Measurements from ENCODE around the gene EIF4EBP3. TPM values are rescaled to one million over a fixed set of nuclear protein-coding genes. Genes with fewer than 3 reads are reported as not detected.

Gene EIF4EBP3
- polyA plus RNA-seq, 6 donors from 2014 or later, result 44.5 to 90.3 (median 63.1) TPM

- Mint-ChIP-seq H3K4me3 (peak overlapping the region in 7 of 8 donors; percentile 61 to 97 (median 92)), H3K4me1 (peaks cover 34 to 43% (median 35%) of the 10 kb centered on the region in 3 donors), H3K9me3 (no peaks in the 10 kb centered on the region), H3K27me3 (no peaks in the 10 kb centered on the region), H3K36me3 (peaks cover 11% of the 10 kb centered on the region in 2 donors), H3K27ac (peak overlapping the region; percentile 94 to 98 (median 97))
- no peak for ATAC-seq (ENCODE audit: low read depth in 2 of 2)
- DNase-seq, result no peak
These were observed 1.3 kb downstream of the EIF4EBP3 start for GRCh38 chr5:140548791-140549190.

GRCh38 chr5:140549237-140550144 is 2.0 kb downstream of the EIF4EBP3 start:
- Mint-ChIP-seq H3K27me3 (no peaks in the 10 kb centered on the region), H3K36me3 (peaks cover 6 to 9% of the 10 kb centered on the region in 2 donors), H3K4me1 (peaks cover 36 to 50% (median 41%) of the 10 kb centered on the region in 3 donors), H3K4me3 (peak overlapping the region; percentile 61 to 96 (median 88)), H3K27ac (peak overlapping the region; percentile 85 to 97 (median 96)), H3K9me3 (no peaks in the 10 kb centered on the region)
- ATAC-seq (ENCODE audit: low read depth in 2 of 2) (no peak), DNase-seq (no peak)

GRCh38 chr5:140550147-140551079 is 3.0 kb downstream of the EIF4EBP3 start:
- peaks cover 0 to 4% of the 10 kb centered on the region in 2 donors for H3K36me3 Mint-ChIP-seq
- DNase-seq (no peak), ATAC-seq (ENCODE audit: low read depth in 2 of 2) (no peak)
- H3K4me3 Mint-ChIP-seq, result peak overlapping the region in 4 of 8 donors; percentile 32 to 87 (median 51)
- no peaks in the 10 kb centered on the region for H3K27me3 Mint-ChIP-seq
- H3K9me3 Mint-ChIP-seq, result no peaks in the 10 kb centered on the region
- peak overlapping the region; percentile 33 to 94 (median 50) for H3K27ac Mint-ChIP-seq
- peaks cover 40 to 58% (median 50%) of the 10 kb centered on the region in 3 donors for H3K4me1 Mint-ChIP-seq

GRCh38 chr5:140551872-140552271 is 4.4 kb downstream of the EIF4EBP3 start:
- ATAC-seq (ENCODE audit: low read depth in 2 of 2) (no peak), DNase-seq (no peak)
- H3K27me3 Mint-ChIP-seq, result no peaks in the 10 kb centered on the region
- peak overlapping the region in 1 of 8 donors; percentile 3 for H3K4me3 Mint-ChIP-seq
- H3K36me3 Mint-ChIP-seq, result peaks cover 0 to 4% of the 10 kb centered on the region in 2 donors
- H3K4me1 Mint-ChIP-seq, result peaks cover 52 to 66% (median 63%) of the 10 kb centered on the region in 3 donors
- peak overlapping the region in 4 of 6 donors; percentile 32 to 94 (median 80) for H3K27ac Mint-ChIP-seq
- no peaks in the 10 kb centered on the region for H3K9me3 Mint-ChIP-seq

GRCh38 chr5:140553657-140554056 is 6.2 kb downstream of the EIF4EBP3 start:
- DNase-seq (no peak), ATAC-seq (ENCODE audit: low read depth in 2 of 2) (no peak)
- peak overlapping the region in 2 of 8 donors; percentile 5 to 68 for H3K4me3 Mint-ChIP-seq
- H3K27me3 Mint-ChIP-seq, result no peaks in the 10 kb centered on the region
- peaks cover 0 to 4% of the 10 kb centered on the region in 2 donors for H3K36me3 Mint-ChIP-seq
- no peaks in the 10 kb centered on the region for H3K9me3 Mint-ChIP-seq
- H3K4me1 Mint-ChIP-seq, result peaks cover 59 to 68% (median 66%) of the 10 kb centered on the region in 3 donors
- peak overlapping the region in 5 of 6 donors; percentile 5 to 83 (median 74) for H3K27ac Mint-ChIP-seq

- Mint-ChIP-seq H3K9me3 (no peaks in the 10 kb centered on the region), H3K36me3 (peaks cover 0 to 4% of the 10 kb centered on the region in 2 donors), H3K4me3 (peak overlapping the region in 1 of 8 donors; percentile 90), H3K27ac (peak overlapping the region in 1 of 6 donors; percentile 5), H3K27me3 (no peaks in the 10 kb centered on the region), H3K4me1 (peaks cover 57 to 60% (median 58%) of the 10 kb centered on the region in 3 donors)
- DNase-seq (no peak), ATAC-seq (ENCODE audit: low read depth in 2 of 2) (no peak)
These were observed 7.0 kb downstream of the EIF4EBP3 start for GRCh38 chr5:140554454-140554853.

GRCh38 chr5:140555747-140556312 is 8.4 kb downstream of the EIF4EBP3 start:
- peak overlapping the region; percentile 58 to 94 (median 91) for H3K4me3 Mint-ChIP-seq
- H3K27me3 Mint-ChIP-seq, result no peaks in the 10 kb centered on the region
- no peaks in the 10 kb centered on the region for H3K9me3 Mint-ChIP-seq
- no peaks in the 10 kb centered on the region for H3K36me3 Mint-ChIP-seq
- H3K27ac Mint-ChIP-seq, result peak overlapping the region in 5 of 6 donors; percentile 49 to 95 (median 83)
- no peak for ATAC-seq (ENCODE audit: low read depth in 2 of 2)
- DNase-seq, result no peak
- peaks cover 53 to 58% (median 56%) of the 10 kb centered on the region in 3 donors for H3K4me1 Mint-ChIP-seq

GRCh38 chr5:140556438-140556837 is 9.0 kb downstream of the EIF4EBP3 start:
- Mint-ChIP-seq H3K36me3 (no peaks in the 10 kb centered on the region), H3K27me3 (no peaks in the 10 kb centered on the region), H3K4me1 (peaks cover 56 to 64% (median 58%) of the 10 kb centered on the region in 3 donors), H3K4me3 (peak overlapping the region; percentile 87 to 96 (median 92)), H3K9me3 (no peaks in the 10 kb centered on the region), H3K27ac (peak overlapping the region; percentile 13 to 97 (median 94))
- no peak for DNase-seq
- no peak for ATAC-seq (ENCODE audit: low read depth in 2 of 2)

GRCh38 chr5:140557136-140557805 is 9.8 kb downstream of the EIF4EBP3 start, which contains the start of gene SRA1:
TSS of gene SRA1 (minus strand) at chr5:140557473. CDS start at chr5:140557452, 21 bp downstream.
- Mint-ChIP-seq H3K27ac (peak within 1 kb of the TSS; percentile 94 to 97 (median 96)), H3K4me3 (peak within 1 kb of the TSS; percentile 87 to 96 (median 92)), H3K36me3 (no peaks in the 10 kb centered on the region), H3K4me1 (peaks cover 56 to 67% (median 58%) of the 10 kb centered on the region in 3 donors), H3K27me3 (no peaks in the 10 kb centered on the region), H3K9me3 (peaks cover 0 to 1% (median 0%) of the 10 kb centered on the region in 7 donors)
- DNase-seq, result peak; percentile 83
- ATAC-seq (ENCODE audit: low read depth in 2 of 2), result peak; percentile 95 to 96

- Mint-ChIP-seq H3K4me3 (peak overlapping the region; percentile 87 to 96 (median 92)), H3K27me3 (no peaks in the 10 kb centered on the region), H3K36me3 (no peaks in the 10 kb centered on the region), H3K9me3 (peaks cover 0 to 1% (median 0%) of the 10 kb centered on the region in 7 donors), H3K4me1 (peaks cover 58 to 70% (median 64%) of the 10 kb centered on the region in 3 donors), H3K27ac (peak overlapping the region; percentile 94 to 97 (median 96))
- DNase-seq, result no peak
- ATAC-seq (ENCODE audit: low read depth in 2 of 2), result no peak
These were observed 10.5 kb downstream of the EIF4EBP3 start for GRCh38 chr5:140557965-140558364.

- peaks cover 52 to 68% (median 64%) of the 10 kb centered on the region in 3 donors for H3K4me1 Mint-ChIP-seq
- peak overlapping the region in 3 of 8 donors; percentile 87 to 94 (median 90) for H3K4me3 Mint-ChIP-seq
- DNase-seq (no peak), ATAC-seq (ENCODE audit: low read depth in 2 of 2) (no peak)
- no peaks in the 10 kb centered on the region for H3K27me3 Mint-ChIP-seq
- H3K36me3 Mint-ChIP-seq, result no peaks in the 10 kb centered on the region
- peak overlapping the region in 2 of 6 donors; percentile 74 to 97 for H3K27ac Mint-ChIP-seq
- H3K9me3 Mint-ChIP-seq, result peaks cover 0 to 1% (median 0%) of the 10 kb centered on the region in 7 donors
These were observed 11.1 kb downstream of the EIF4EBP3 start for GRCh38 chr5:140558542-140558941.

GRCh38 chr5:140560227-140560626 is 12.8 kb downstream of the EIF4EBP3 start:
- H3K4me3 Mint-ChIP-seq, result peak overlapping the region in 2 of 8 donors; percentile 35 to 44
- H3K27ac Mint-ChIP-seq, result no peak overlapping the region
- ATAC-seq (ENCODE audit: low read depth in 2 of 2) (no peak), DNase-seq (no peak)
- H3K9me3 Mint-ChIP-seq, result peaks cover 0 to 1% (median 0%) of the 10 kb centered on the region in 7 donors
- no peaks in the 10 kb centered on the region for H3K27me3 Mint-ChIP-seq
- H3K4me1 Mint-ChIP-seq, result peaks cover 47 to 69% (median 65%) of the 10 kb centered on the region in 3 donors
- no peaks in the 10 kb centered on the region for H3K36me3 Mint-ChIP-seq

Measured in naive B cell (primary cell).